NB4 (cell line): ENCODE results near the gene VDAC2.

ENCODE experiments used
- CTCF ChIP-seq: IDR thresholded peaks from one replicate; pipeline ENCODE4 v1.5.1; 2012; ENCODE audit warnings: low read depth, low read length
- MAX ChIP-seq: IDR thresholded peaks from 2 replicates; pipeline ENCODE4 v1.6.1; 2011; ENCODE audit warnings: low read depth, low read length

GRCh38 chr10:75197066-75197465 is 13.5 kb upstream of the VDAC2 start:
- TF ChIP-seq CTCF (no peak), MAX (no peak)
